Cerebellar nuclear complex (tissue), 1 donor: ENCODE data around the gene PTPRH.
"Not testable (repeated sequence)": the region's sequence is repeated elsewhere in the genome, so short reads cannot be mapped to it uniquely, and the experiment has no call there.

Source experiments
- DNase-seq, 2 experiments: peaks; one replicate each; lab custom pipeline; 2025; lab: John Stamatoyannopoulos, UW

Gene PTPRH

GRCh38 chr19:55158848-55159749 is 50.2 kb downstream of the PTPRH start:
- DNase-seq, result no peak

- DNase-seq, result no peak
Observed at GRCh38 chr19:55158423-55158822, 50.9 kb downstream of the PTPRH start.

DNA sequence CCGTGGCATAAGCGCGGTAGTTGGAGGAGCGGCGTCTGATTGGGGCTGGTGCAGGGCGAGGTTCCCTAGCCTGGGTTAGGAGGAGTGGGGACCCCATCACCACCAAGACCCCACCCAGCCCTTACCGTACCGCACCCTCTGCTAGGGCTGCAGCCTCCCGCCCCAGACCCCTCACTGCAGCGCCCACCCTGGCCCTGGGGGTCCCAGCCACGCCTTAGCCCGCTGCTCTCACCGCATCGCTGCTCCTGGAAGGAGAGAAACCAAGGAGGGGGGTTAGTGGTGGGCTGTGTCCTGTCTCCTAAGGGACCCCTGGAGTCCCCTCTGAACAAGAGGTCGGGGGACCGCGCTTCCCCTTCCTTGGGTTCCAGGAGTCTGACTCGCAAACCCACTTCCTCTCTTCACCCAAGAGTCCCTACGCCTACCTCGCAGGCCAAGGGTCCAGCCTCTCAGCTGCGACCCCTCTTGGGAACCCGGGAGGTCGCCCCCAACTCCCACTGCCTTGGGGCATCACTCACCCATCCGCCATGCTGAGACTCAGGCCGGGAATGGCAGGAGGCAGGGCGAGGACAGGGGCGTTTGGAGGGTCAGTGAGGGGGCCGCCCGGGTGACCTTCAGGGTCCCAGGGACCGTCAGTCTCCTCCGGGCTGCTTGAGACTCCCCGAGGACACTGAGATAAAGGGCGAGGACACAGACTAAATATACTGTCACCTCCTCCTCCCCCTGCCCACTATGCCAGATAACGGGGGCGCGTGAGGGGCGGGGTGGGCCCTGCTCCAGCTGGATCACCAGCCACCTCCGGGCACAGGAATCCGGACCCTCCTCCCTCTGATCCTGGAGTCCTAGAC is 52.0 kb downstream of the PTPRH start, which contains the start of gene TNNI3:
TNNI3 (minus strand) TSS at position 669 of the 845 bp plus-strand sequence; CDS start at position 526, 143 bp downstream.
- DNase-seq, result no peak

DNA sequence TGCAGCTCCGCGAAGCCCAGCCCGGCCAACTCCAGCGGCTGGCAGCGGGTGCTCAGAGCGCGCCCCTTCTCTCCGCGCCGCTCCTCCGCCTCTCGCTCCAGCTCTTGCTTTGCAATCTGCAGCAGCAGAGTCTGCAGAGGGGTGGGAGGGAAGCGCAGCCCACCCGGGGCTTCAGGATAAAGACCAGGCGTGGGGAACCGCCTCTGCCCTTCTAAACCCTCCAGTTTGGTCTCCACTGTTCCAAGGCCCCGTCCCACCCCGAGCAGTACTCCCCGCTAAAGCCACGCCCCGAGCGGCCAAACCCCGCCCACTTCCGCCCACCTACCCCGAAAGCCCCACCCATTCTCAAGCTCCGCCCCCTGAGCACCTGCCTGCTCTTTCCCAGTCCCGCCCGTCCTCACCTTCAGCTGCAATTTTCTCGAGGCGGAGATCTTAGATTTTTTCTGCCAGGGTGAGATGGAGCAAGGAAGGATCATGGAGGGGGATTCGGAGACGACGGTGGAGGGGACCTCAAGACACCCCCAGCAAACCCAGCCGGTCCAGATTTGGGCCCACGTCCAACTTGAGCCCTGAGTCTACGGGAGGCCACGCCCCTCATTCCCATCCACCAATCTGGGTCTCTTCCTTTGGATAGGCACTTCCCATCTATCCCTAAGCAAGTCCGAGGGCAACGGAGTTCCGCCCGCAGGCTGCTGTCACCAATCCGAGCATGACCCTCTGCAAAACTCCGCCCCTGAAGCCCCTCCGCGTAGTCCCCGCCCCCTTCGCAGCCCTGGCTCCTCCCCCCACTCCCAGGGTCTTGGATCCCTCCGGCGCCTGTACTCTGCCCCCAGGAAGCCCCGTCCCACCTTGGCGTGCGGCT is 52.9 kb downstream of the PTPRH start:
- DNase-seq, result no peak

DNA sequence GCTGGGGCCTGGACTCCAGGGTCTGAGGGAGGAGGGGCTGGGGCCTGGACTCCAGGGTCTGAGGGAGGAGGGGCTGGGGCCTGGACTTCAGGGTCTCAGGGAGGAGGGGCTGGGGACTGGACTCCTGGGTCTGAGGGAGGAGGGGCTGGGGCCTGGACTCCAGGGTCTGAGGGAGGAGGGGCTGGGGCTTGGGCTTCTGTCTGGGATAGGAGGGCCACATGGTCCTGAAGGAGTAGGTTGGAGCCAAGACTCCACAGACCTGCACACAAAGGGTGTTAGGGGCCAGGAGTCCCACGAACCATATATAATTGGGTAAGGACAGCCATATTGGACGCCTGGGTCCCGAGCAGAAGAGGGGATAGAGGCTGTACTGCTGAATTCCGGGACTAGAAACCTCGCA is 53.5 kb downstream of the PTPRH start:
- not testable (repeated sequence) for DNase-seq

- no peak for DNase-seq
Observed at GRCh38 chr19:55153652-55154264, 55.5 kb downstream of the PTPRH start.

- no peak for DNase-seq
Observed at GRCh38 chr19:55152017-55152416, 57.3 kb downstream of the PTPRH start.

DNA sequence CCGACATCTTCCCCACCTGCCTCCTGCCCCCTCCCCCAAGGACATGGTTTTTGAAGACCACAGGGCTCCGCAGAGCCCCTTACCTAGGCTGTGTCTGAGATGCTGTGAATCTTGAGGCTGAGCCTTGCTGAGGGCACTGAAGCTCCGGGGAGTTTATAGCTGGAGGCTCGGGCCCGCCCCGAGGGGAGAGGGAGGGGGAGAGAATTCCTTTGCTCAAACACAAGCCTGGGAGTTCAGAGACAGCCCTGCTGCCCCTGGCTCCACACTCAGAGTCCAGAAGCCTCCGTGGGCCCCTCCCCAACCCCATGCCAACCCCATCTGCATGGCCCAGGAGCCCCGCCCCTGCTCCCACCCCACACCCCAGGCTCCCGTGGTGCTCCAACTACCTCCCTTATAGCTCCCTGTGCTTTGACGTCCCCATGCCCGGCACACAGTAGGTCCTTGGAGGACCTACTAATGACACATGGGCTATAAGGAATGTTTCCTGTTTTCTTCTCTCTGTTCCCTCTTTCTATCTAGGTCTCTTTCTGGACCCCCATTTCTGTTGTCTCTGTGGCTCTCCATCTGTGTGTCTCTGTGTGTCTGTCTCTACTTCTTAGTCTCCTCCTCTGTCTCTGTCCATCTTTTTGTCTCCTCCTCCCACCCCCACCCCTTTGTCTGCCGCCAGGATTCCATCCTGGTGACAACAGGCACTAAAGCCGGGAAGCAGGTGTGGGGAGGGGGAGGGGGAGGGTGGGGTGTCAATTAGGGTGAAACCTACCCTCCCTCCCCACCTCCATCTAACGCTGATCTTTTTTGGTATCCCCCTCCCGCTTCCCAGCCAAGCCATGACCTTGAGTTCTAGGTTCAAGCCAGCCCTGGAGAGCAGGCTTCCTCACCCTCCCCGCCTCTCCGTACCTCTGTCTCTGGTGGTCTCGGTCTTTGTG is 60.0 kb downstream of the PTPRH start, which contains the start of gene TNNT1:
TNNT1 (minus strand) TSS at position 129 of the 926 bp plus-strand sequence. CDS start 2,049 bp downstream, outside the sequence.
- no peak for DNase-seq

DNA sequence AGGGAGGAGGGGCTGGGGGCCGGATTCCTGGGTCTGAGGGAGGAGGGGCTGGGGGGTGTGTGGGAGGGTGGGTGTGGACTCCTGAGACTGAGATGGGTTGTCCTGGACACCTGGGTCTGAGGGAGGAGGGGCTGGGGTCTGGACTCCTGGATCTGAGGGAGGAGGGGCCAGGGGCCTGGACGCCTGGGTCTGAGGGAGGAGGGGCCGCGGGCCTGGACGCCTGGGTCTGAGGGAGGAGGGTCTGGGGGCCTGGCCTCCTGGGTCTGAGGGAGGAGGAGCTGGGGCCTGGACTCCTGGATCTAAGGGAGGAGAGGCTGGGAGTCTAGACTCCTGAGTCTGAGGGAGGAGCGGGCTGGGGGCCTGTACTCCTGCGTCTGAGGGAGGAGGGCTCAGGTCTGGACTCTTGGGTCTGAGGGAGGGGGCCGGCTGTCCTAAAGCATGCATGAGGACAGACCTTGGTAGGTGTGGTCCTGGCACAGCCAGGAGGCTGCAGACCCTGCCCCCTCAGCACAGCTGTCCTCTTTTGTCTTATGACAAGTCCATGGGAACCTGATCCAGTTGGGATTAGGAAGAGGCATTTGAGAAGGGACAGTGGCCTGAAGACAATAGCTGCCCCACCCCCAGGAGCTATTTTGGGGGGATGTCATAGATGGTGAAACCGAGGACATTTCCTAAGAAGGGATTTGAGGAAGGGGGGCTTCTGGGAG is 61.6 kb downstream of the PTPRH start:
- no peak for DNase-seq

- DNase-seq, result no peak
Observed at GRCh38 chr19:55146705-55147273, 62.5 kb downstream of the PTPRH start.

GRCh38 chr19:55146078-55146704 is 63.1 kb downstream of the PTPRH start:
- no peak for DNase-seq

- DNase-seq, result no peak
Observed at GRCh38 chr19:55145232-55145631, 64.1 kb downstream of the PTPRH start.

DNA sequence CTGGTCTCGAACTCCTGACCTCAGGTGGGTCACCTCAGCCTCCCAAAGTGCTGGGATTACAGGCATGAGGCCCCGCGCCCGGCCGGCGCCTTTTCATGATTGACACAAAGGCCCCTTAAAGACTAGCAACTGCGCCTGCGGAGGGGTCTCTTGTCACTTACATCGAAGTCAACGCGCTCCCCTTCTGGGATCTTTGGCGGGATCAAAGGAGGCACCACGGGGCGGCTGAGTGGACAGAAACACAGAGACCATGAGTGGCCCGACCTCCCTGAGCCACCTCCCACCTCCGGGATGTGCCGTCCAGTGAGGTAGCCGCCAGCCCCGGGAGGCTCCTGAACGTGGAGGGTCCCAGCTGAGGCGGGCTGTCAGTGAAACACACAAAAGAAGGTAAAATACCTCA is 67.6 kb downstream of the PTPRH start:
- DNase-seq, result no peak

DNA sequence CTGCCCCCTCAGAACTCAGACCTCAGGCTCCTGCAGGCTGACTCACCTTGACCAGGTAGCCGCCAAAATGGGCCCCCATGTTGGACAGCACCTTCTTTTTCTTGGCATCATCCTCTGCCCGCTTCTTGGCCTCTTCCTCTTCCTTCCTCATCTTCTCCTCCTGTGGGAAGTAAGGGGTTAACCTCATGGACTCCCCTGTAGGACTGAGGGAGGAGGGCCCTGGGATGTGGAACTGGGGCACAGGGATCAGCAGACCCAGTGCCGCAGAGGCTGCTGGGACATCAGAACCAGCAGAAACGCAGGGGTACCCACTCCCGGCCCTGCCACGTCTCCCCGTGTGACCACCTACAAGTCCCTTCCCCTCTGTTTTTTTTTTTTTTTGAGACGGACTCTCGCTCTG is 71.4 kb downstream of the PTPRH start:
- DNase-seq, result no peak

- no peak for DNase-seq
Observed at GRCh38 chr19:55136399-55137102, 72.8 kb downstream of the PTPRH start.

GRCh38 chr19:55134736-55135135 is 74.6 kb downstream of the PTPRH start:
- no peak for DNase-seq

DNA sequence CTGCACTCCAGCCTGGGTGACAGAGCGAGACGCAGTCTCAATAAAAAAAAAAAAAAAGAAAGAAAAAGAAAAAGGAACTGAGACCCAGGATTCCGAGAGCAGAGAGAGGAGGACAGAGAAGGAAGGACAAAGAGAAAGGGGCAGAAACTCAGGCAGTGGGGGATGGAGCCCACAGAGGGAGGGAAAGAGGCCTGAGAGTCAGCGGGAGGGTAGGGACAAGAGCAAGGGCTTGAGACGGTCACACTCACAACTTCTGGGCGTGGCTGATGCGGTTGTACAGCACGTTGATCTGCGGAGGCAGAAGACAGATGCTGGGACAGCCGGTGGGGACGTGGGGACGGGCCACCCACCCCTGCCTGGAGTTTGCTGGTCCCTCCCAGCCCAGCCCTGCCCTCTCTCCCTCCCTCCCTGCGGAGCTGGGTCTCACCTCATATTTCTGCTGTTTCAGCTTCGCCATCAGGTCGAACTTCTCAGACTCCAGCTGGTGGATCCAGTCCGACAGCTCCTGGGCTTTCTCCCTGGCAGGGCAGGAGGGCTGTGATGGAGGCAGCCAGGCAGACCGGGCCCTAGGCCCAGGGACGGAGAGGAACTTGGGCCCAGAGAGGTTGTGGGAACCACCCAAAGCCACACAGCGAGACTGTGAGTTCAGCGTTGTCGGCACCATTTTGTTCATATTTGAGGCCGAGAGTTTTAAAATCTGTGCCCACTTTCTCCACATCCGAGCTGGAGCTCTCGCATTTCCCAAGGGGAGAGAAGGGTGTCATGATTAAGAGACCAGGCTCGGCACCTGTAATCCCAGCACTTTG is 75.5 kb downstream of the PTPRH start:
- DNase-seq, result no peak
